Astrocyte of the cerebellum (primary cell): ENCODE measurements around the gene DACT1.

ENCODE experiments used
- DNase-seq: peaks from one replicate; pipeline ENCODE4 v3.0.0-alpha.2; 2011; ENCODE audit warnings: low read depth
- H3K4me3 ChIP-seq: 2 replicates; pipeline ENCODE4 v1.5.1; 2011; ENCODE audit warnings: mild to moderate bottlenecking, low read depth, low read length, moderate library complexity
- CTCF ChIP-seq: IDR thresholded peaks from 2 replicates; pipeline ENCODE4 v1.5.1; 2012; ENCODE audit warnings: low read length, low read depth, moderate library complexity, mild to moderate bottlenecking; ENCODE audit errors: missing control alignments
- in situ Hi-C: cut with HindIII; loops from 2 replicates; pipeline ENCODE4 v1.10.0; 2017; ENCODE audit warnings: low sequenced_read_pairs

DACT1 gene

GRCh38 chr14:58687232-58687795 is 49.6 kb downstream of the DACT1 start:
- in situ Hi-C loops, result no loop called here

GRCh38 chr14:58690801-58691516 is 53.2 kb downstream of the DACT1 start:
- TF ChIP-seq CTCF, result no peak
- H3K4me3 ChIP-seq, result no peak overlapping the region
- DNase-seq, result no peak
- in situ Hi-C loops, result no loop called here

More at GRCh38 chr14:58687232-58687795, 49.6 kb downstream of the DACT1 start:
- DNase-seq, result no peak
- H3K4me3 ChIP-seq, result no peak overlapping the region
- no peak for TF ChIP-seq CTCF

- DNase-seq, result no peak
- in situ Hi-C loops, result no loop called here
- TF ChIP-seq CTCF, result no peak
- no peak overlapping the region for H3K4me3 ChIP-seq
These were observed 55.3 kb downstream of the DACT1 start for GRCh38 chr14:58693048-58693447.

- in situ Hi-C loops, result no loop called here
- no peak overlapping the region for H3K4me3 ChIP-seq
- no peak for TF ChIP-seq CTCF
- no peak for DNase-seq
These were observed 57.8 kb downstream of the DACT1 start for GRCh38 chr14:58695514-58695913.

GRCh38 chr14:58697266-58697929 is 59.6 kb downstream of the DACT1 start:
- in situ Hi-C loops, result no loop called here
- no peak for DNase-seq
- TF ChIP-seq CTCF, result no peak
- no peak overlapping the region for H3K4me3 ChIP-seq
